ENCODE results near the gene IL36G.

GRCh38 chr2:112939425-112939824, 38.4 kb upstream of the IL36G start:
- TF ChIP-seq CTCF (IDR thresholded peaks at IDR 0.05; ENCODE audit: borderline replicate concordance, extremely low read depth, low read length, poor library complexity, severe bottlenecking) (no peak), EZH2 (IDR thresholded peaks at IDR 0.05; ENCODE audit: borderline replicate concordance, low read depth, low read length, severe bottlenecking) (no peak)

Measured in DND-41 (cell line).